Endothelial cell of umbilical vein (primary cell): ENCODE results near the gene C16orf74. TPM values are rescaled to one million over a fixed set of nuclear protein-coding genes. Genes with fewer than 3 reads are reported as not detected.
A peak's percentile ranks its signal among the peaks of the same experiment; 100 is the strongest.

Experiments used
- BruUV-seq: library from RNA; stranded (reverse); fragments of 400-500 nt; replicated peaks from 2 replicates; lab custom pipeline; 2021; lab: Mats Ljungman, UMichigan
- CTCF ChIA-PET: fragments of 300-600, 350-600 bp; sonication (Branson Sonifier 250); formaldehyde crosslinking; loops from one replicate; lab custom pipeline; 2021; ENCODE audit warnings: antibody characterized with exemption, inconsistent platforms; lab: Charles Lee
- POLR2A ChIA-PET: fragments of 300-600, 350-600 bp; sonication (Branson Sonifier 250); formaldehyde crosslinking; loops from one replicate; lab custom pipeline; 2021; ENCODE audit warnings: antibody characterized with exemption, inconsistent platforms; lab: Charles Lee
- DNase-seq: peaks from one replicate; pipeline ENCODE4 v3.0.0-alpha.2; 2011; ENCODE audit warnings: low read depth, low spot score
- FAIRE-seq: peaks from 2 replicates; lab custom pipeline; 2011; peaks lifted over from hg19 to GRCh38; lab: Jason Lieb, UNC
- H2AFZ ChIP-seq: 2 replicates; pipeline ENCODE4 v1.6.0; 2012; ENCODE audit warnings: low read depth, low read length, control low read depth, inconsistent platforms
- H3K27ac ChIP-seq: 2 replicates; pipeline ENCODE4 v1.5.1; 2011; ENCODE audit warnings: low read depth, mild to moderate bottlenecking, control low read depth, low read length, moderate library complexity; ENCODE audit not compliant: insufficient read depth
- H3K27me3 ChIP-seq, 2 experiments: 2 replicates each; pipeline versions ENCODE4 v1.6.0 to v1.6.1; 2011; ENCODE audit warnings: low read length in 2 of 2, mixed read lengths in 1 of 2; ENCODE audit not compliant: control insufficient read depth in 2 of 2, insufficient read depth in 2 of 2
- H3K36me3 ChIP-seq, 2 experiments: 2 replicates in 1 of 2; 3 replicates in 1 of 2; pipeline ENCODE4 v1.5.1; 2011; ENCODE audit warnings: low read length in 2 of 2, mild to moderate bottlenecking in 1 of 2, moderate library complexity in 1 of 2; ENCODE audit not compliant: control insufficient read depth in 2 of 2, insufficient read depth in 2 of 2; ENCODE audit errors: extremely low read depth in 1 of 2
- H3K4me1 ChIP-seq: 3 replicates; pipeline ENCODE4 v1.5.1; 2011; ENCODE audit warnings: mild to moderate bottlenecking, low read length; ENCODE audit not compliant: control insufficient read depth, insufficient read depth; ENCODE audit errors: extremely low read depth
- H3K4me2 ChIP-seq: 2 replicates; pipeline ENCODE4 v1.6.1; 2011; ENCODE audit warnings: low read length, control low read depth, mixed read lengths; ENCODE audit not compliant: insufficient read depth
- H3K4me3 ChIP-seq, 3 experiments: fragments of 200-600 bp in 1 of 3; sonication (generic), shearing (Covaris generic) in 1 of 3; replicated peaks in 1 of 3; 2 replicates each; pipeline ENCODE4 v1.5.1; 2011 to 2016; ENCODE audit warnings: control low read depth in 3 of 3, low read length in 3 of 3, mild to moderate bottlenecking in 2 of 3, inconsistent platforms in 1 of 3, low read depth in 1 of 3, moderate library complexity in 1 of 3; ENCODE audit not compliant: insufficient read depth in 1 of 3
- H3K79me2 ChIP-seq: 2 replicates; pipeline ENCODE4 v1.6.0; 2012; ENCODE audit warnings: low read length, inconsistent platforms; ENCODE audit not compliant: control insufficient read depth, insufficient read depth
- H3K9ac ChIP-seq: replicated peaks from 2 replicates; pipeline ENCODE3; 2011; ENCODE audit warnings: low read length, control low read depth; ENCODE audit not compliant: insufficient read depth; ENCODE audit errors: extremely low read depth
- H3K9me1 ChIP-seq: replicated peaks from 3 replicates; pipeline ENCODE4 v1.6.0; 2011; ENCODE audit warnings: mild to moderate bottlenecking, low read length; ENCODE audit not compliant: control insufficient read depth, insufficient read depth; ENCODE audit errors: extremely low read depth
- H3K9me3 ChIP-seq: replicated peaks from 2 replicates; pipeline ENCODE4 v1.5.1; 2012; ENCODE audit warnings: low read length, inconsistent platforms; ENCODE audit not compliant: control insufficient read depth, insufficient read depth
- H4K20me1 ChIP-seq: replicated peaks from 2 replicates; pipeline ENCODE3; 2011; ENCODE audit warnings: mild to moderate bottlenecking, low read length; ENCODE audit not compliant: control insufficient read depth, insufficient read depth; ENCODE audit errors: extremely low read depth
- GATA2 ChIP-seq: IDR thresholded peaks from 2 replicates; pipeline ENCODE4 v1.7.0; 2011; ENCODE audit warnings: low read depth, mild to moderate bottlenecking, moderate library complexity, mixed read lengths, low read length; ENCODE audit not compliant: insufficient read length, insufficient read depth
- POLR2A ChIP-seq: IDR thresholded peaks from 2 replicates; pipeline ENCODE4 v1.6.1; 2012; ENCODE audit warnings: low read depth, mild to moderate bottlenecking, control low read depth, low read length
- dilution Hi-C: fragments of 300-500 bp; cut with MboI; formaldehyde crosslinking; loops from one replicate; pipeline ENCODE4 v1.15.0; 2019; ENCODE audit warnings: low sequenced_read_pairs; ENCODE audit not compliant: extremely low pct_ligation_motif_present
- intact Hi-C: fragments of 100-400 bp; cut with micrococcal nuclease; formaldehyde crosslinking; loops from one replicate; pipeline ENCODE4 v1.10.0; 2022
- polyA plus RNA-seq, 4 experiments: library from polyadenylated mRNA; depleted of rRNA in 3 of 4; stranded (reverse) in 3 of 4; unstranded in 1 of 4; fragments of >200 nt; gene quantifications; 2 replicates each; pipeline versions ENCODE4 v1.2.1 to v1.2.3, GENCODE V29; 2011 to 2012; ENCODE audit warnings: missing spikeins in 1 of 4
- total RNA-seq: library from RNA; stranded (reverse); gene quantifications from 2 replicates; pipeline ENCODE4 v1.2.3, GENCODE V29; 2021

Gene C16orf74
- total and polyA plus RNA-seq, 2 donors (not counting 3 experiments of a cell fraction or from before 2014, with no cell fraction given): 12.1 to 38.7 TPM

GRCh38 chr16:85720302-85720637, 30.6 kb downstream of the C16orf74 start:
- no TSS peak for BruUV-seq
- TF ChIP-seq POLR2A: no peak
- H3K27me3 ChIP-seq: no peaks in the 10 kb centered on the region
- no peaks in the 10 kb centered on the region for H3K9me3 ChIP-seq
- POLR2A ChIA-PET: no interaction called here
- no peak overlapping the region for H3K4me2 ChIP-seq
- H3K4me1 ChIP-seq: peaks cover 22% of the 10 kb centered on the region
- H3K79me2 ChIP-seq: peaks cover 7% of the 10 kb centered on the region
- no peak overlapping the region for H3K9ac ChIP-seq
- no peak overlapping the region for H2AFZ ChIP-seq
- FAIRE-seq: peak; percentile 42
- no peaks in the 10 kb centered on the region for H3K9me1 ChIP-seq
- no peak for DNase-seq
- H3K4me3 ChIP-seq: no peak overlapping the region
- intact Hi-C loops (no loop called here), dilution Hi-C loops (no loop called here)
- CTCF ChIA-PET: interaction anchor here (1.6 to 8.1 kb wide), 2 partner anchors 45 to 61 kb away, joined by 9 to 119 read pairs; no protein-coding TSS in a partner anchor
- peaks cover 0 to 1% of the 10 kb centered on the region in 2 experiments for H3K36me3 ChIP-seq
- no peaks in the 10 kb centered on the region for H4K20me1 ChIP-seq
- no peak overlapping the region for H3K27ac ChIP-seq

- ChIA-PET CTCF (interaction anchor here (0.8 to 8.1 kb wide), 5 partner anchors 18 to 103 kb away, joined by 3 to 119 read pairs (median 5); no protein-coding TSS in a partner anchor), POLR2A (no interaction called here)
- Histone ChIP-seq H3K9me1 (no peaks in the 10 kb centered on the region), H3K79me2 (peaks cover 7% of the 10 kb centered on the region), H3K4me1 (peaks cover 25% of the 10 kb centered on the region), H3K4me2 (no peak overlapping the region), H3K4me3 (no peak overlapping the region), H3K9me3 (no peaks in the 10 kb centered on the region), H4K20me1 (no peaks in the 10 kb centered on the region), H3K27me3 (no peaks in the 10 kb centered on the region), H3K27ac (no peak overlapping the region), H2AFZ (no peak overlapping the region), H3K36me3 (no peaks in the 10 kb centered on the region), H3K9ac (no peak overlapping the region)
- dilution Hi-C loops: no loop called here
- no peak for DNase-seq
- intact Hi-C loops: no loop called here
- TF ChIP-seq GATA2 (no peak), POLR2A (no peak)
- FAIRE-seq: no peak
- no TSS peak for BruUV-seq
Observed at GRCh38 chr16:85719605-85720301, 31.1 kb downstream of the C16orf74 start.
